ENCODE measurements around the gene ASPG. TPM values are rescaled to one million over a fixed set of nuclear protein-coding genes. Genes with fewer than 3 reads are reported as not detected.

The ASPG gene
- total RNA-seq (2022; extraction: Qiagen RNA extraction; ENCODE audit: low read depth), result 0.20 TPM in 1 of 5 replicates, not detected in the others

DNA sequence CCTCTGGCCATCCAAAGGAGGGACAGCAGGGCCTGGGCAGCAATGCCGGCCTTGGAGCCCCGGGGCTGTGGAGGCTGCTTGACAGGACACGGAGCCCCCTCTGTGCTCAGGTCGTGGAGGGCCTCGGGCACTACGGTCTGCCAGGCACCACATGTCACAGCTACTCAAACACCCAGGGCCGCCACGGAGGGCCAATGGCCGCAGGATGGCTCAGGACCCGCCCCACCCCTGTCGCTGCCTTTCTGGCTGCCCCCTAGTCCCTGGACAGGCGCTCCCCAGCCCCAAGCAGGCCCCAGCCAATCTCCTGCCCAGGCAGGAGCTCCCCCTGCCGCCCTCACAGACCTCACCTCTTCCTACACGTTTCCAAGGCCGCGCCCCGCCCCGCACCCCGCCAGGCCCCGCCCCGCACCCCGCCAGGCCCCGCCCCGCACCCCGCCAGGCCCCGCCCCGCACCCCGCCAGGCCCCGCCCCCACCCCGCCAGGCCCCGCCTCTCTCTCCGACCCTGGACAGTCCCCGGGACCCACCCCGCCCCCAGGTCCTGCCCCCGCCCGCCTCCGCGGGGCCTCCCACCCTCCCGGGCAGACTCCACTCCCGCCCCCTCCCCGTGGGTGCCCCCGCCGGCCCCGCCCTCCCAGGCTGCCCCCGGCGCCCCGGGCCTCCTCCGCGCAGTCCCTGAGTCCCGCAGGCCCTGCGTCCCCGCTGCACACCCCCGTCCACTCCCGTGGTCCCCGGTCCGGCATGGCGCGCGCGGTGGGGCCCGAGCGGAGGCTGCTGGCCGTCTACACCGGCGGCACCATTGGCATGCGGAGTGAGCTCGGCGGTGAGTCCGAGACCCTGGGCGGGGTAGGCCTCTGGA is at the start of gene ASPG:
ASPG (plus strand) TSS at position 669 of the 857 bp plus-strand sequence; CDS start at position 740, 71 bp downstream.

GRCh38 chr14:104138098-104138717 is 52.7 kb downstream of the ASPG start, which contains the start of gene KIF26A:
KIF26A (plus strand) TSS chr14:104138587; CDS start chr14:104138723, 136 bp downstream.

Other genes starting within 250 kb of the ASPG start
- gene PPP1R13B, start 238.1 kb upstream of the ASPG start, total RNA-seq (2022; extraction: Qiagen RNA extraction; ENCODE audit: low read depth), result 4.0 to 7.2 TPM (median 5.5 TPM) in 5 replicates
- 0.04 to 0.14 TPM in 2 of 5 replicates, not detected in the others for gene TDRD9, start 157.2 kb upstream of the ASPG start, total RNA-seq (2022; extraction: Qiagen RNA extraction; ENCODE audit: low read depth)
- gene RD3L, start 143.2 kb upstream of the ASPG start, total RNA-seq (2022; extraction: Qiagen RNA extraction; ENCODE audit: low read depth), result not detected in 5 replicates
- 1.3 to 4.6 TPM (median 4.2 TPM) in 5 replicates for gene KIF26A, start 52.9 kb downstream of the ASPG start, total RNA-seq (2022; extraction: Qiagen RNA extraction; ENCODE audit: low read depth)